GM18951 (cell line): ENCODE measurements around the gene RPL13A.

ENCODE experiments used
- POLR2A ChIP-seq: IDR thresholded peaks from 4 replicates; pipeline ENCODE4 v1.6.1; 2011; ENCODE audit warnings: mild to moderate bottlenecking; ENCODE audit not compliant: insufficient read length, insufficient read depth; ENCODE audit errors: extremely low read depth
- in situ Hi-C: fragments of 300-500 bp; cut with MboI; formaldehyde crosslinking; loops from one replicate; pipeline ENCODE4 v1.12.0; 2022; ENCODE audit warnings: low sequenced_read_pairs, mixed read lengths, inconsistent platforms; ENCODE audit not compliant: unreplicated experiment

RPL13A gene

DNA sequence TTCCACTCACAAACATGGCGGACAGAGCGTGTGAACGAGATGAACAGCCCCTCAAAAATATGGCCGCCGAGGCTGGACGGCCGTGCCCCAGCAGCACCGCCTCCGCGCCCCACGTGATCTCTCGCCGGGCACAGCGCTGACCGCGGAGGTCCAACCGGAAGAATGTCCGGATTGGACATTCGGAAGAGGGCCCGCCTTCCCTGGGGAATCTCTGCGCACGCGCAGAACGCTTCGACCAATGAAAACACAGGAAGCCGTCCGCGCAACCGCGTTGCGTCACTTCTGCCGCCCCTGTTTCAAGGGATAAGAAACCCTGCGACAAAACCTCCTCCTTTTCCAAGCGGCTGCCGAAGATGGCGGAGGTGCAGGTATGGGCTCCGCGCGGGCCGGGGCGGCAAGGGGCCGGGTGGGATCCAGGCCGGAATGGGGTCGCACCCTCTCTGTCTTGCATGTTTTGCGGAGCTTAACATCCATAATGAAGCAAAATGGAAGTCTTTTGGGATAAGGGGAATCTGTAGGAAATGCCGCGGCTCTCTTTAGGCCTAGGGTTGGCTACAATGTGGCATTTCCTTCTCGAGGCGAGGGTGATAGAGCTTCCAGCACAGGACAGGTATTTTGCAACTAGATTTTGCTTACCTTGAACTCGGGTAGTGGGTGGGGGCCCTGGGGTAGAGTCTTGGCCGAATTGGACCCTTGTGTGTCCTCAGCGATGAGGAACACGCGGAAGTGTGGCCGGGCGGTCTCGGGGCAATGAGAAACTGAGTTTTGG, at the start of gene RPL13A:
Gene RPL13A (plus strand): TSS at position 332 of the 769 bp plus-strand sequence. CDS start 22 bp downstream, at position 354.
- in situ Hi-C loops: no loop called here
- TF ChIP-seq POLR2A: peak; percentile 99

DNA sequence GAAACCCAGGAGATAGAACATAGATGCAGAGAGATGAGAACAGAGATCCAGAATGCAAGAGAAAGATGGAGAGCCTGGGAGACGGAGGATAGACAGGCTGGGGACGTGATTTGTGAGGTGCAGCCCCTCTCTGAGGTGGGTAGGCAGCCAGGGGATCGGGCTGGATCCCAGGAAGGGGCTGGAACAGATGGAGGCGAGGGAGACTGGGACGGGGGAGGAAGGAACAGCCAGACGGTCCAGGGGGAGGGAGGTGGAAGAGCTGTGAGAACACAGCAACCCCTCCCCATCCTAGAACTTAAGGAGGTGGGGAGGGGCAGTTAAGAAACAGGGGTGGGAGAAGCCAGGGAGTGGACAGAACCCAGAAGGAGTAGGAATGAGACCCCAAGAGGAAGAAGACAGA, 49.1 kb upstream of the RPL13A start:
- no peak for TF ChIP-seq POLR2A
- in situ Hi-C loops: no loop called here

DNA sequence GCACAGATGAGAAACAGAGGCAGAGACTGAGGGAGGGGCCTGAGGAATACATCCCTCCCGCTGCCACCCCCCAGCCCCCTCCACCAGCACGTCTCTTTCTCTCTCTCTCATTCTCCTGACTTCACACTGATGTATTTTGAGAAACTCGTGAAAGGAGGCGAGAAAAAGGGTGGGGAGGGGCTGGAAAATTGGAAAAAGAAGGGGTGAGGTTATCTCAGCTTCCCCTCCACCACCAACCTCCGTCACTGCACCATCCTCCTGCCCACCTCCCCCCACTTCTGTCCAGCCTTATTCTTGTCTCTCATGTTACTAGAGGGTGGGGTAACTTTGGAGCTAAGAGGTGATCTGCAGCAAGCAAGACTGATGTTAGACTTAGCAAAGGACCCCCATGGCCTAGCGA, 47.6 kb upstream of the RPL13A start:
- in situ Hi-C loops: loop anchor here (10.0 kb wide), 1 partner anchor 45 kb away; no protein-coding TSS in a partner anchor
- no peak for TF ChIP-seq POLR2A

DNA sequence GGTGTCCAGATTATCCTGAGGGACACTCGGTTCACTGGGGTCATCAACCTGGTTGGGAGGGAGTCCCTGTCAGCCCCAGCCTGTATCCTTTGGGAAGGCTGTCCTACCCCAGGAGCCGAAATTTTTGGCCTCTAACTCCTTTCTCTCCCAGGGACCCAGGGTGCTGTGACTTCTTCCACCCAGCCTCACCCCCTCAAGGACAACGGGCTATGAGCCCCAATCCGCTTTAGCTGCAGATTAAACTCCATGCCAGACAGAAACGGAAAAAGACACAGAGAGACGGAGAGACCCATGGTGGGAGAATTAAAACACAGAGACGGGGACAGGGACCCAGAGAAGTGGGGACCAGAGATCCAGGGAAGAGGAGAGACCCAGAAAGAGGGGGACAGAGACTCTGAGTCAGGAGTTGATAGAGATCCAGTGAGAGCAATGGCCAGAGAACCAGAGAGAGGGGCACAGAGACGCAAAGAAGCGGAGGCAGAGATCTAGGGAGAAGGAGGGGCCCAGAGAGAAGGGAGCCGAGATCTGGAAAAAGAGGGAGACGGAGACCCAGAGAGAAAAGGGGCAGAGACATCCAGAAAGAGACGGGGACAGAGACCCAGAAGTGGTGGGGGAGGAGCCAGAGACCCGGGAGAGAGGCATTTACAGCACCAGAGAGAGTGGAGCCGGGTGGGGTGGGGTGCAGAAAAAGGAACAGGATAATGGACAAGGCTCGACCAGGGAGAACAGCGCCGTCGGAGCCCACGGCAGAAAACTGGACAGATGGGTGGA, 46.8 kb upstream of the RPL13A start:
- in situ Hi-C loops: loop anchor here (10.0 kb wide), 1 partner anchor 46 kb away; no protein-coding TSS in a partner anchor
- TF ChIP-seq POLR2A: no peak

GRCh38 chr19:49441210-49441959, 46.0 kb upstream of the RPL13A start, which contains the start of gene SLC17A7:
SLC17A7 (minus strand) TSS chr19:49441527; CDS start chr19:49441379, 148 bp downstream.
- no peak for TF ChIP-seq POLR2A
- in situ Hi-C loops: loop anchor here (10.0 kb wide), 1 partner anchor 47 kb away; no protein-coding TSS in a partner anchor

- in situ Hi-C loops: loop anchor here (10.0 kb wide), 1 partner anchor 47 kb away; no protein-coding TSS in a partner anchor
Observed at GRCh38 chr19:49441960-49442350, 45.5 kb upstream of the RPL13A start.

GRCh38 chr19:49442354-49442753, 45.1 kb upstream of the RPL13A start:
- in situ Hi-C loops: loop anchor here (10.0 kb wide), 1 partner anchor 48 kb away; no protein-coding TSS in a partner anchor
- TF ChIP-seq POLR2A: no peak

More at GRCh38 chr19:49441960-49442350, 45.5 kb upstream of the RPL13A start:
- TF ChIP-seq POLR2A: no peak

- no peak for TF ChIP-seq POLR2A
- in situ Hi-C loops: loop anchor here (10.0 kb wide), 1 partner anchor 48 kb away; no protein-coding TSS in a partner anchor
Observed at GRCh38 chr19:49442771-49443365, 44.5 kb upstream of the RPL13A start.

GRCh38 chr19:49443366-49444099, 43.9 kb upstream of the RPL13A start:
- no peak for TF ChIP-seq POLR2A
- in situ Hi-C loops: loop anchor here (10.0 kb wide), 1 partner anchor 49 kb away; no protein-coding TSS in a partner anchor

DNA sequence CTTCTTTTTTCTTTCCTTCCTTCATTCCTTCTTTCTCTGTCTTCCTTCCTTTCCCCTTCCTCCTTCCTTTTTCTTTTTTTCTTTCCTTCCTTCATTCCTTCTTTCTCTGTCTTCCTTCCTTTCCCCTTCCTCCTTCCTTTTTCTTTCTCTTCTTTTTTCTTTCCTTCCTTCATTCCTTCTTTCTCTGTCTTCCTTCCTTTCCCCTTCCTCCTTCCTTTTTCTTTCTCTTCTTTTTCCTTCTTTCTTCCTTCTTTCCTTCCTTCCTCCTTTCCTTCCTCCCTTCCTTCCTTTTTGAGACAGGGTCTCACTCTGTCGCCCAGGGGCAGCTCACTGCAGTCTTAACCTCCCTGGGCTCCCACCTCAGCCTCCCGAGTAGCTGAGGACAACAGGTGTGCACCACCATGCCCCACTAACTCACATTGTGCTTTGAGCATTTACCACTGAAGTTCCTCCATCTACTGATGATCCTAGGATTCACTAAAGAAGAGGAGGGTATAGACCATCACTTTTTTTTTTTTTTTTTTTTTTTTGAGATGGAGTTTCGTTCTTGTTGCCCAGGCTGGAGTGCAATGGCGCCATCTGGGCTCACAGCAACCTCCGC, 43.2 kb upstream of the RPL13A start:
- in situ Hi-C loops: loop anchor here (10.0 kb wide), 1 partner anchor 49 kb away; no protein-coding TSS in a partner anchor

DNA sequence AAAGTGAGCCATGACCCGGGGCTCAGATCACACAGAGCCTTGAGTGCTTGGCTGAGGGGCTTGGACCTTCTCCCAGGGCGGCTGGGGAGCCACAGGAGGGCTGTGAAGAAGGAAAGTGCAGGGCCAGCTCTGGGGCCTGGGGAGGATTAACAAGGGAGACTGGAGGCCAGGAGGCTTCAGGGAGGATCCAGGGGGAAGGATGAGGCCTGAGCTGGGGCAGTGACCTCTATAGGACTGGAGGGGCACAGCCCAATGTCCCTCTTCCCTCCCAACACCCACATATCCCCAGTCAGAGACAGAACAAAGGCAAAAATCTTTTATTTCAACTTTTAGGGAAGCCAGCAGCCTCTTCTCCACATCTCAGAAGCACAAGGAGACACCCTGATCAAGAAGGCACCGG, 41.4 kb upstream of the RPL13A start:
- TF ChIP-seq POLR2A: no peak

More for the DNA sequence above, 41.4 kb upstream of the RPL13A start:
- in situ Hi-C loops: loop anchor here (10.0 kb wide), 1 partner anchor 51 kb away; no protein-coding TSS in a partner anchor
